PC-9 (cell line): Measurements from ENCODE around the gene MAGI2.

Experiments used
- EZH2 ChIP-seq: fragments of 200-600 bp; sonication (generic); IDR thresholded peaks from 2 replicates; pipeline ENCODE4 v1.8.0; 2017; ENCODE audit warnings: antibody characterized with exemption, low read depth
- TF ChIP-seq, protein P1 (sequence below): fragments of 200-600 bp; sonication (generic); conservative IDR thresholded peaks from 2 replicates; pipeline ENCODE4 v1.6.1; 2017; ENCODE audit warnings: mixed run types, antibody characterized with exemption, mild to moderate bottlenecking, moderate library complexity

DNA sequence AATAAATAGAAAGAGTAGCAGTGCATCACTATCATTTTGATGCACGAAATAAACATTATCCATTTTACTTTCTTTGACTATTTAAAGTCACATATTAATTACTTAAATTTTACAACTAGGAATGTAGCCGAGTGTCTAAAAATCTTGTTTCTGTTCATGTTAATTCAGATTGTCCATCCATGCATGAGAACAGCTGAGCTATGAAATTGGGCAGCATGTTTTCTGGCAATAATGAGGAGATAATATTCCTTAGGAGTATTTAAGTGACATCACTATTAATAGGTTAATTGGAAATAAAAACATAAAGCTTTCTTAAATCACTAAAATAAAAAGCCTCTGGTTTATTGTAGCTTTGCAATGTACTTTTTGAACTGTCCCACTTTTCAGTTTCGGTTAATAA is 1361.1 kb downstream of the MAGI2 start:
- TF ChIP-seq, protein P1, sequence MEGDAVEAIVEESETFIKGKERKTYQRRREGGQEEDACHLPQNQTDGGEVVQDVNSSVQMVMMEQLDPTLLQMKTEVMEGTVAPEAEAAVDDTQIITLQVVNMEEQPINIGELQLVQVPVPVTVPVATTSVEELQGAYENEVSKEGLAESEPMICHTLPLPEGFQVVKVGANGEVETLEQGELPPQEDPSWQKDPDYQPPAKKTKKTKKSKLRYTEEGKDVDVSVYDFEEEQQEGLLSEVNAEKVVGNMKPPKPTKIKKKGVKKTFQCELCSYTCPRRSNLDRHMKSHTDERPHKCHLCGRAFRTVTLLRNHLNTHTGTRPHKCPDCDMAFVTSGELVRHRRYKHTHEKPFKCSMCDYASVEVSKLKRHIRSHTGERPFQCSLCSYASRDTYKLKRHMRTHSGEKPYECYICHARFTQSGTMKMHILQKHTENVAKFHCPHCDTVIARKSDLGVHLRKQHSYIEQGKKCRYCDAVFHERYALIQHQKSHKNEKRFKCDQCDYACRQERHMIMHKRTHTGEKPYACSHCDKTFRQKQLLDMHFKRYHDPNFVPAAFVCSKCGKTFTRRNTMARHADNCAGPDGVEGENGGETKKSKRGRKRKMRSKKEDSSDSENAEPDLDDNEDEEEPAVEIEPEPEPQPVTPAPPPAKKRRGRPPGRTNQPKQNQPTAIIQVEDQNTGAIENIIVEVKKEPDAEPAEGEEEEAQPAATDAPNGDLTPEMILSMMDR, result no peak
- TF ChIP-seq EZH2, result no peak
